Measurements from ENCODE around the gene NDEL1. TPM values are rescaled to one million over a fixed set of nuclear protein-coding genes. Genes with fewer than 3 reads are reported as not detected.

NDEL1 gene
- total RNA-seq, 1 donor from 2014 or later = 112 TPM

DNA sequence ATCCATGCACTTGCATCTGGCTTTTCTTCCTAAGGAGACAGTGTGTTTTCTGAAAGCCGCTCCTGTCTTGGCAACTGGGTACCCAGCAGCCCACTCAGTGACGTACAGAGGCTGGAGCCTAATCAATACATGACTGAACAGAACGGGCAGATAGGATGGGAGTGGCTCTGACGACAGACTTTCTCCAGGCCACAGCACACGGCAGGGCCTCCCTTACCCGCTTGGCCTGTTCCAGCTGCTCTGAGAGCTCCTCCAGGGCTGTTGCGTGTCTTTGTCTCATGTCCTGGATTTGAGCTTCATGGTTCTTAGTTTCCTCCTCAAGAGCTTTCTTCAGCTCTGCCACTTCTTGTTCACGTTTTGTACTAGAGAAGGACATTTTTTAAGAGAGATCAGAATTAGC lies 64.9 kb downstream of the NDEL1 start:
- no peak for DNase-seq (ENCODE audit: low spot score)

DNA sequence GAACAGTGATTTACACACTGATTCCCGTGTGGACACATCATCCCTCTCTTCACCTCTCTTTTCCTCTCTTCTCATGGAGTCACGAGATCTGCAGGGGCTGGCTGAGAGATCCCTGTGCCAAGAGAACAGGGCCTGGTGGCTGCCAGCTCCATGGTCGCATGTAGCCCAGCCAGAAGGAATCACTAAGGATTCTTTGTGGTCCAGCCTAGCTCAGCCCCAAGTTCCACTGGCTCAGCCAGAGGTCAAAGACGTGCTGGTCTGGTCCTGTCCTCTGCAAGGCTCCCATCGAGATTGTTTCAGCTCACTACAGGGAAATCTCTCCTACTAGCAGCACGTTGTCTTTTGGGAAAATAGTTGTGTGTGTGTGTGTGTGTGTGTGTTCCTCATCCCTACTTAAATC lies 66.4 kb downstream of the NDEL1 start:
- DNase-seq (ENCODE audit: low spot score) = no peak

GRCh38 chr17:8503368-8503767 lies 67.7 kb downstream of the NDEL1 start:
- DNase-seq (ENCODE audit: low spot score) = no peak

DNA sequence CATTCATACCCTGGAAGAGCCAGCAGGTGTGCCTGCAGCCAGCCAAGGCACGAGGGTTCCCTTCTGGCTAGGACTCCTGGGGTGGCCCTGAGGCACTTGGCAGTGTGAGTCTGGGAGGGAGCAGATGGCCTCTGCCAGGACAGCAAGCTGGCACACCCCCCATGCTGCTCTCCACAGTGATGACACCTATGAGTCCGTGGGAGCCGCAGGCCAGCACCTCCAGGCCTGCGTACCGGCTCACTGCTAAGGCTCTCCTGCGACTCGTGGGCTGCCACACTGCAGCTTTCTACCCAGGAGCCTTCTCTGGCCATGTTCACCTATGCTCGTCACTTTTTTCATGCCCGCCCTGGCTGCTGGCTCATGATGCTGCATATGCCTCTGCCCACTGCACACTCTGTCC lies 68.1 kb downstream of the NDEL1 start:
- no peak for DNase-seq (ENCODE audit: low spot score)

DNA sequence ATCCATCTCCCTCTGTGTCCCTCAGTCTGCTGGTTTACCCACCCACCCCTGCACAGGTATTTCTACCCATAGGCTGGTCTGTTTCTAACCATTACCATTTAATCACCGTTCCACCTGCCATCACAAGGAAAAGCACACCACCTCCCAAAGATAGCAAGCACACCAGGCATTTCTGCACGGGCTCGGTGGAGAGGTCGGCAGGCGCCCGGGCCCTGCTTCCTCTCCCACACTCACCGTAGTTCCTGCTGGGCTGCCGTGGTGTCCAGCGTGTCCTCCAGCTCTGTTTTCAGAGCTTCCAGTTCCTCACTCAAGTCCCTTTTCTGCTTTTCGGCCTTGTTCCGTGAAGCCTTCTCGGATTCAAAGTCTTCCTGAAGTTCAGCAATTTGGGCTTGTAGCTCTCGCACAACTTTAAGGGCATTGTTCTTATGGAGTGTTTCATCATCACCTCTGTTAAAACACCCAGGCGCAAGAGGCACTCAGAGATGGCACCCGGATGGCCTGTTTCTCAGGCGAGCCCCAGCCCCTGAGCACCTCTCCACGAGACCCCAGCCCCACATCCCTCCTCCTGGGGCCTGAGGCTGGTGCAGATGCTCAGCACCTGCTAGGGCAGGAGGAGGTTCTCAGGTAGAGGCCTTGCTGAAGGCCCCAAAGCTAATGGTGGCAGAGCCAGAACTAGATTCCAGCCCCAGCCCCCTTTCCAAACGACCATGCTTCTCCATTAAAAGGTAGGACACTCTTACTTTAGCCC lies 69.0 kb downstream of the NDEL1 start:
- DNase-seq (ENCODE audit: low spot score) = no peak

DNA sequence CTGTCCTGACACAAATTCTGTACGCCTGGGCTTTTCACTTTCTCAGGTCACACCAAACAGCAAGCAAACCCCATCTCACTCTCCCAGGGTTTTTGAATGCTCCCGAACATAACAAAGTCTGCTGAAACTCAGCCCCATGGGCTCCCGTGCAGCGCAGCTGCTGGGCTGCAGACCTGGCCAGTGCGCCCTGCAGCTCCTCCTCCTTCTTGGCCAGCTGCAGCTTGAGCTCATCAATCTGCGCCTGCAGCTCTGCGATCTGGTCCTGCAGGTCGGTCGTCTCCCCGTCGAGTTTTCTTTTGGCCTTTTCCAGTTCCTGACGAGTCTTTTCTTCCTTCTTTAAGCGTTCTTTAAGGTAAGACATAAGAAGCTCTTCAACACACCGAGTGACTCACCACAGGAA lies 70.5 kb downstream of the NDEL1 start:
- no peak for DNase-seq (ENCODE audit: low spot score)

GRCh38 chr17:8514801-8515200 lies 79.1 kb downstream of the NDEL1 start:
- no peak for DNase-seq (ENCODE audit: low spot score)

Other genes with a start within 250 kb of the NDEL1 start
- gene BORCS6, start 245.7 kb upstream of the NDEL1 start, total RNA-seq = 5.8 TPM
- not detected for gene AURKB, start 225.3 kb upstream of the NDEL1 start, total RNA-seq
- 34.3 TPM for gene CTC1, start 187.8 kb upstream of the NDEL1 start, total RNA-seq
- 39.2 TPM for gene PFAS, start 186.6 kb upstream of the NDEL1 start, total RNA-seq
- 20.8 TPM for gene RANGRF, start 147.2 kb upstream of the NDEL1 start, total RNA-seq
- 3.9 TPM for gene SLC25A35, start 140.5 kb upstream of the NDEL1 start, total RNA-seq
- gene ARHGEF15, start 125.6 kb upstream of the NDEL1 start, total RNA-seq = 71.8 TPM
- not detected for gene ODF4, start 96.0 kb upstream of the NDEL1 start, total RNA-seq
- 1,206 TPM for gene RPL26, start 52.7 kb upstream of the NDEL1 start, total RNA-seq
- gene RNF222, start 38.1 kb upstream of the NDEL1 start, total RNA-seq = not detected
- gene MYH10, start 194.8 kb downstream of the NDEL1 start, total RNA-seq = 63.4 TPM

Measured in mesenteric fat pad (tissue), 1 donor.